HG03135 (cell line): Measurements from ENCODE around the gene ANKRD37.
"Not testable (repeated sequence)": the region's sequence is repeated elsewhere in the genome, so short reads cannot be mapped to it uniquely, and the experiment has no call there.

Experiments used
- ATAC-seq: cut with Tn5 transposase; IDR thresholded peaks from one replicate; pipeline ENCODE4 v1.9.1; 2021; ENCODE audit warnings: mild to moderate bottlenecking, moderate library complexity; ENCODE audit not compliant: unreplicated experiment

The ANKRD37 gene, protein sequence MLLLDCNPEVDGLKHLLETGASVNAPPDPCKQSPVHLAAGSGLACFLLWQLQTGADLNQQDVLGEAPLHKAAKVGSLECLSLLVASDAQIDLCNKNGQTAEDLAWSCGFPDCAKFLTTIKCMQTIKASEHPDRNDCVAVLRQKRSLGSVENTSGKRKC

DNA sequence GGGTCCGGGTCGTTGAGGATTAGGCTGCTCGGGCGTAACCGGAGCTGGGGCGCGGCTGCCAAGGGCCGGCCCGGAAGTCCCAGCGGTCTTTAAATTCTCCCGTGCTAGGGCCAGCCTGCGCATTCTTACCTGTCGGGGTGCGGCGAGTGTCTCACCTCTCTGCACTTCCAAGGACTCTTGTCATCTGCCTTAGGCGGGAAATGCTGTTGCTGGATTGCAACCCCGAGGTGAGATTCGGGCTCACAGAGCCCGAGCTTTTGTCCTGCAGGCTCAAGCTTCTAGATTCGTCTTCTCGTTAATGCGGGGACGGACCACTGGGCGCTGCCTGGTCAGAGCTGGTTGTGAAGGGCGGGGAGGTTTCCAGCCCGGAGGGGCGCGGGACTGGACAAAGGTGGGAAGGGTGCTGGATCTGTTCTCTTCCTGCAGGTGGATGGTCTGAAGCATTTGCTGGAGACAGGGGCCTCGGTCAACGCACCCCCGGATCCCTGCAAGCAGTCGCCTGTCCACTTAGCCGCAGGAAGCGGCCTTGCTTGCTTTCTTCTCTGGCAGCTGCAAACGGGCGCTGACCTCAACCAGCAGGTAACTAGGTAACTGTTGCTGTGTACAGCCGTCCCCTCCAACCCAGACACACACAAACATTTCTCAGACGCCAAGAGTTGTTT, at the start of gene ANKRD37:
ANKRD37 (plus strand) TSS at position 118 of the 662 bp plus-strand sequence; CDS start at position 201, 83 bp downstream.
- no peak for ATAC-seq

DNA sequence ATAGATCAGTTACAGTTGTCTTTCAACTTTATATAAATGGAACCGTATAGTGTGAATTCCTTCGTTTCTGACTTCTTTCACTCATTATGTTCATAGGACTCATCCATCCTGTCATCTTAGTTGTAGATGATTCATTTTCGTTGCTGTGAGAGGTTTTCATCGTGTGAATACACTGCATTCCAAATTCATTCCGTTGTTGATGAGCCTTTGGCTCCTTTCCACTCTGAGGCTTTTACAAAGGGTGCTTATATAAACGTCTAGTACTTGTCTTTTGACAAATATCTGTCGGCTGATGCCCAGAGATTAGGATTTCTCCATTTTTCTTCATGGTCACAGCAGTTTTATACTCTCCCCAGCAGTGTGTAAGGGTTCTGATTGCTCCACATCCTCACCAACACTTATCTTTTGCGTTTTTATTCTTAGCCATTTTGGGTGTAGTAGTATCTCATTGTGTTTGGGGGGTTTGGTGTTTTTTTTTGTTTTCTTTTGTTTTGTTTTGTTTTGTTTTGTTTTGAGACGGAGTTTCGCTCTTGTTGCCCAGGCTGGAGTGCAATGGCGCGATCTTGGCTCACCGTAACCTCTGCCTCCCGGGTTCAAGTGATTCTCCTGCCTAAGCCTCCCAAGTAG, 49.6 kb upstream of the ANKRD37 start:
- no peak for ATAC-seq

DNA sequence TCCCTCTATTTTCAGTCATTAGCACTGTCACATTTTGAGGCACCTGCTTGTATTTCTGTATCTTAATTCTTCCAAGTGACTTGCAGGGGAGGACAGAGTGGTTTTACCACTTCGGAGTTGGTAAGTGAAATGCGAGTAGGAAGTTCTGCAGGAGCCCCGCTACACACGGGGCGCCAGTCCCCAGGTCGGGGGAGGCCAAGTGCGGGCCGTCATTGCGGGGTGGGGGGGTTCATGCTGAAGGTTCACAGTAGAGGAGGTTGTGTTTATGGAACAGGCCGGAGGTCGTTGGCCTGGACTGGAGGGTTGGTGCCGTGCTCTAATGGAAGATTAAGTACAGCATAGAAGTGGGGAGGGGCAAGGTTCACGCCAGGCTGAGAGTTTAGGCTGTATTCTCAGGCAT, 45.0 kb upstream of the ANKRD37 start:
- ATAC-seq, result no peak

DNA sequence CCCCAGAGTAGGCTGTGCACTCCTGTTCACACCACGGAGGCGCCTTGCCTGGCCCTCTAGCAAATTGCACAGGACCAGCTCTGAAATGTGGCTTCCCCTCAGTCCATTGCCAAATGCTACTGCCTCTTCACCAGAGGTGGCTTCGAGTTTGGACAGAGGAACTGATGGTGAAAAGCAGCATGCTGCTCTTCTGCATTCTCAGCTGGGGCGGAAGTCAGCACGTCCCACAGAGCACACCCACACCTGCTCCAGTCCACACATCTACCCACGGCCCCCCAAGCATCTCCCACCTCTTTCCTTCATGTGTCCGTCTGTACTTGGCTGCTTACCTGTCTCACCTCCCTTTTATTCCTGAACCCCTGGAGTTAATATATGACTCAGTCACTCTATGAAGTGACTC, 44.4 kb upstream of the ANKRD37 start:
- ATAC-seq, result no peak

DNA sequence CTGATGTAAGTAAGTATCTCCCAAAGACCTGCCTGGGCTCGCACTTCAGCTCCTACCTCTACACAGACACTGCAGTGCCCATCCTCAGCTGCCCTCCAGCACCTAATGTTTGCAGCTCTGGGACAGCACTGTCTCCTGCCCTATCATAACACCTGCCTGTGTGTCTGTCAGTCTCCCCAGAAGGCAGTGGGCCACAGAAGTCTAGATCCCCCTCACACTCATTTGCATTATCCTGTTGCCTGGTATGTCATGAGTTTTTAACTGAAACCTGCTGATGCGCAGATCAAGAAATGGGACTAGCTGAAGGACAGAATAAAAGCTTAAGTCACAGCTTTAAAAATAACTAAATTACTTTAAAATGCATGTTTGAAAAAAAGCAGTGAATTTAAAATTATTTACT, 43.9 kb upstream of the ANKRD37 start:
- no peak for ATAC-seq

DNA sequence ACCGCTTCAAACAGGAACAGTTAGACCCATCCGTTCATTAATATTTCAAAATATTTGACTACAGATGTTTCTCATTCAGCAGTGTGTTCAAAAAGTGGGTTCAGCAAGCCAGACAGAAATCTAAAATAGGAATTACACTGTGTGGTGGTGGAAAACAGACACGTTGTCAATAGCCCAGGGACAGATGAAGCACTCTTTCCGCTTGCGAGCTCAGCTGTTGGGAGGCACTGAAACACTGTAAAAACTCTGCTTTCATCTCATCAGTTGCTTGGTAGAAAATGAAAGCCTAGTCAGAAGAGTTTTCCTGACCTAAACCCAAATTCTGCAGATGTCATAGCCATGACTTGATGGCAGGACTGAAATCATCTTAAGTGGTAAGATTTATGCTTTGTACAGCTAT, 39.4 kb upstream of the ANKRD37 start:
- no peak for ATAC-seq

DNA sequence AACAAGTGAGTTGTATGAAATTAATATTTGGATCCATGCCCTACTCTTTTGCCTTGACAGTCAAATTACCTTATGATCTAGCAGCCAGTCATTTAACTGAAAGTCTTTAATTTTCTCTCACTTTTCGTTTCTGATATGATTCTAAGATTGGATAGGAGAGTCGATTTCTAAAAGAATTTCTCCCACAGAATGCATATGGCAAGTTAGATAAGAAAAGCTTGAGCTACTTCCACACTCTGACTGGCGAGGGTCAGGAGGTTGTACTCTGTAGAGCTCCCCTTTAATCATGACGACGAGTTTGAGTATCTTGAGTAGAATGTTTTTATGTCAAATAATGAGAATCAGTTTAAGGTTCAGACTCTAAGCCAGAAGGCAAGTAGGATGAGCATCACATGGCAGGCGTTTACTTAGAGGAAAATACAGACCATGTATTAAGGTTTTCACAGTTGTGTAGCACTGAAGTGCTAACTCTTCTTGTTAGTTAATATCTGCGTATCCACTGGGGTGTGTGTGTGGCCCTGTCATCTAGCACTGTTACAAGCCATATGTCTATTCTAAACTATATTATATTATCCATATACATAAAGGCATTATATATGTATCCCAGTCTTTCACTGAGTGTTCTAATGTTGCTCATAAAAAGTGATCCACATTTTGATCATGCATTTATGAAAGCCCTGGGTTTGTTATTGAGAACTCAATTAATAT, 38.8 kb upstream of the ANKRD37 start:
- ATAC-seq, result no peak

DNA sequence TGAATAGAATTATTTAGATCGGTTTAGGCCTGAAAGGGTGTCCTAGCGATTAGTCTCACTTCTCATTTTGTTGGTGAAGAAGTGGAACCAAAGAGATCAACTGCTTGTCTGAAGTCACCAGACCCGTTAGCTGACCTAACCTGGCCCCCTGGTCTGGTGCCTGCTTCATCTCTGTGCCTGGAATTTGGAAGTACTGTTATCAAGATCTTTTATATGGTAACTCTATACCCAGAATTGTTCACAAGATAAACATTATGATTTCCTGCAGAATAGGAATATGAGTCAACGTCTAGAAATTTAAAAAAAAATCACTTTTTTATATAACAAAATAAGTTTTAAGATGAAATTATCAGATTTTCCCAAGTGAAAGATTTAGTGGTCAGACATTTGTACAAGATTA, 38.1 kb upstream of the ANKRD37 start:
- ATAC-seq, result no peak

DNA sequence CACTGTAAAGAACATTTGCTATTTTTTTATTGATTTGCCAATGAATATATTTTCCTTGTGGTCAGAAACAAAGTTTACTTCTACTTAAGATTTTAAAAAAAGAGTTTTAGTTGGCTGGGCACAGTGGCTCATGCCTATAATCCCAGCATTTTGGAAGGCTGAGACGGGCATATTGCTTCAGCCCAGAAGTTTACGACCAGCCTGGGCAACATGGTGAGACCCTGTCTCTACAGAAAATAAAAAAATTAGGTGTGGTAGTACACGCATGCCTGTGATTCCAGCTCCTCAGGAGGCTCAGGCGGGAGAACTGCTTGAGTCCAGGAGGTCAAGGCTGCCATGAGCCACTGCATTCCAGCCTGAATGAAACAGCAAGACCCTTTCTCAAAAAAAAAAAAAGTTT, 37.7 kb upstream of the ANKRD37 start:
- no peak for ATAC-seq

DNA sequence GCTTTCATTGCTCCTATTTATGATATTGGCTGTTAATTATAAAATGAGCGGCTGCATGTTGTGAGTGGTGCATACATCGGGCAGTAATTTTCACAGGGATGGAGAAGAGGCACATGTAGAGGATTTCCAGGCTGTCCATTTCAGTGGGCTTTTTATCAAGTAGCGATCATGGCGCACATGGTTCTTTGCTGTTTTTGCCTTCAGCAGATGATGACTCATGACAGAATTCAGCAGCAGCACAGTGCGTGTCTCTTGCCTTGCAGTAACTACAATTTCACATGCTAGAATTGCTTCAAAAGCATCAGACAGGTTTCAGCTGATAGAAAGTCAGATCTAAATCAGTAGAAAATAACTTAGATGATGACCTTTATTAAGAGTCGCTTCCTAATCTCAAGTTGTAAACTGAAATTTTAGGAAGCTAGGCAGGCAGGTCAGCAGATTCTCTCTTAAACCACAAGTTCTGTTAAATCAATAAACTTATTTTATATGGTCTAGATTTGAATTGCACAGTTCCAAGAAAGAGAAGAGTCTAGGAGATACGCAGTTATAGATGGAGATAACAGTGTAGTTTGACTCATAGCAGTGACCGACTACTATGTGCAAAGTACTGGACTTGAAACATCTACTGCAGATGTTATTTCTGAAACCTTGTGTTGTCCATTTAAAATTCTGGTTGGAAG, 36.7 kb upstream of the ANKRD37 start:
- no peak for ATAC-seq

DNA sequence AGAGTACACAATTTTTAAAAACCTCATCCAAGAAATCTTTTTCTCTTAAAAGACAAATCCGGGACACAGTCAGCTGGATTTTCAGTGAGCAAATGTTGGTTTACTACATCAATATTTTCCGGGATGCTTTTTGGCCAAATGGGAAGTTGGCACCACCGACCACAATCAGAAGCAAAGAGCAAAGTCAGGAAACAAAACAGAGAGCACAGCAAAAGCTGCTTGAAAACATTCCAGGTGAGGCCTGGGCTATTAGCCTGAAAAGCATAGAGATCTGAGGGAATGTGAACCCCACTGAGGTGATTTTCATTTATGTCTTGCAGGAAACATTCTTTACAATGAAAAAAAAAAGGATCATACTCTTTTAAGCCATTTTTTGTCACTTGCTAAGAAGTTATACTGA, 34.8 kb upstream of the ANKRD37 start:
- no peak for ATAC-seq

DNA sequence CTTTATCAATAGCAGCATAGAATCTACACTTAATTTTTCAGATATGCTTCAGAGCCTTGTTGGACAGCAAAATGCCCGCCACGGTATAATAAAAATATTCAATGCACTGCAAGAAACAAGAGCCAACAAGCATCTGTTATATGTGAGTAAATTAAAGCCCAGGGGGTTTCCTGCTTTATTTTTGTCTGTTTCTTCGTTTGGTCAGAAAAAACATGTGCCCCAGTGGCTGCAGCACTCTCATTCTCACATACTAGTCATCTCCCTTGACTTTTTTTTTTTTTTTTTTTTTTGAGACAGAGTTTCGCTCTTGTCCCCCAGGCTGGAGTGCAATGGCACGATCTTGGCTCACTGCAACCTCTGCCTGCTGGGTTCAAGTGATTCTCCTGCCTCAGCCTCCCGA, 34.1 kb upstream of the ANKRD37 start:
- ATAC-seq, result not testable (repeated sequence)

DNA sequence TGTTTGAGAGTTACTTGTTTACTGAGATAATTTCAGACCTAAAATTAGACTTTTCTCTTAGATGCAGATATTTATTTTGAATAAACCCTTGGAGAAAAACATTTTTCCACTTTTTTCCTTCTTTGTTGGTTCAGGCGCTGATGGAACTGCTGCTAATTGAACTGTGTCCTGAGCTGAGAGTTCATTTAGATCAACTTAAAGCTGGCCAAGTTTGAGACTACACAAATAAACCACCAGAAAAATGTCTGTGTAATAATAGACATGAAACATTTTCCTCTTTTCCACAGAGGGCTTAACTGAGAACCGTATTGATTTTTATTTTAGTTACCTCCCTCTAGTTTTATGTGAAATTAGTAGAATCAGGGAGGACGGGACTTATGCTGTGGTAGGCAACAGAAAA, 33.4 kb upstream of the ANKRD37 start:
- ATAC-seq, result no peak

DNA sequence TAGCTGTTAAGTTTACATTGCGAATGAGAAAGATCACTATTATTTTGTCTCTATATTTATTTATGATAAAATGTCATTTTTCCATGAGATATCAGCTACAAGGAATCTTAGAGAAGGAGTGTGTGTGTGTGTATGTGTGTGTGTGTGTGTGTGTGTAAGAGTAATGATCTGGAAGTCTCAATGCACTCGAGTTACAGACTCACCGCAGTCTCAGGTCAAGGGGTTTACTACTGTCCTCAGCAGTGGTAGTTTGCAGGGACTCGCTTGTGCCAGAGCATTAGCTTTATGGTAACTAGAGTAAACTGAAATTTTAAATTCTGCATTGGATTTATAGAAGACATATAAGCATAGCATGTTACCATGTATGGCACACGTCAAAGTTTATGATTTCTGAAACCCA, 31.8 kb upstream of the ANKRD37 start:
- ATAC-seq, result no peak

DNA sequence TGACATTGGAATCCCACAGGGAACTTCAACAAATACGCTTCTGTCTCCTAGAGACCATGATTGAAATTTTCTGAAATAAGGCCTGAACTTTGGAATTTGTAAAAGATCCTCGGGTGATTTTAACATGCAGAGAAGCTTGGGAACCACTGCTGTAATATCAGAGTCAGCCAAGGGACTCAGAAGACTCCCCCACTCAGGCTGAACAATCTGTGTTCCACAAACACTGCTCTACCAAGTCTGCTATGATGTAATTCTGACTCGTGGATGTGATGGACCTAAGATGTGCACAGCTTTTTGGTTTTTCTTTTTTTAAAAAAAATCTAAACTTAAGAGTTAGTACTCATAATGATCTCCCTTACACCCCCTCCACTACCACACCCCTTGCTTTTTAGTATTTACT, 26.9 kb upstream of the ANKRD37 start:
- ATAC-seq, result no peak

DNA sequence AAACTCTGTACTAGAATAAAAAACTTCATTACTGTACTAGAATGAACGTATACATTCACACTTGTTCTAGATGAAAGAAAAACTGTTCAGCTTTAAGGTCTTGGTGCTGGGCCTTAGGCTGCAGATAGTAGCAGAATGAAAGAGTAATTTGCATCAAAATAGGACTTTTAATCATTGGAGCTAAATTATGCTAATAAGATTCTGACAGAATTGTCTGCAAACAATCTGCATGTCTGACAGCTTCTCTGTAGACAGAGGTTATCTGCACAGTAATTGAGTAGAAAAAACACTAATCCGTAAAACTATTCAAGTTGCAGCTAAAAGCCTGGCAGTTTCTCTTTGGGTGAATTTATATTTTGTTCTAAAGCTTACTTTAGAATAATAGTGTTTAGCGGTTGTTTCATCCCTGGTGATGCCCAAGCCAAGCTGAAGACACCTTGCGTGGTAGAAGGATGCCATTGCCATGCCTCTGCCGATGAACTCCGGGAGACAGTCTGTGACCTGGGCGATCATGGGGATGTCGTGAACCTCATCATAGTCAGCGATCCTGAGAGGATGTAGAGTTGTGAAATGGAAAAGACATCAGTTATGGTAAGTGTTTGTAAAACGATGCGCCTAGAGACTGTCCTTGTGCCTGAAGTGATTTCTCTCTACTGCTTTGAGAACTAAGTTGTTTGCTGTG, 26.2 kb upstream of the ANKRD37 start:
- no peak for ATAC-seq

DNA sequence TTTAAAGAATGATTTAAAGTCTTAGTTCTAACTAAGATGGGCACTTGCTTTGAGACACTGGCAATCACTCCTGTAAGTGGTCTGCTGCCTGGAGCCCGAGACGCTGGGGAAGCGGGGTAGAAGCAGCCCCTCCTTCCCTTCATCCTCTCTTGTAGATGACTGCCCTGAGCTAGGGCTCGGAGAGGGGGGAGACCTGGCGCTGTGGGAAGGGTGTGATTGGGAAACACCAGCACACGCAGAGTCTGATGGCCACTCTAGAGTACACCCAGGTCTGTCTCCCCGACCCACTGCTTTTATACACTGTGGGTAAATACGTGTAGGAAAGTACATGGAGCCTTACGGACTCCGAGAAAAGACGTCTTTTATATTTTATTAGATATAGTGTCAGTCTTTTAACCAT, 24.9 kb upstream of the ANKRD37 start:
- no peak for ATAC-seq

DNA sequence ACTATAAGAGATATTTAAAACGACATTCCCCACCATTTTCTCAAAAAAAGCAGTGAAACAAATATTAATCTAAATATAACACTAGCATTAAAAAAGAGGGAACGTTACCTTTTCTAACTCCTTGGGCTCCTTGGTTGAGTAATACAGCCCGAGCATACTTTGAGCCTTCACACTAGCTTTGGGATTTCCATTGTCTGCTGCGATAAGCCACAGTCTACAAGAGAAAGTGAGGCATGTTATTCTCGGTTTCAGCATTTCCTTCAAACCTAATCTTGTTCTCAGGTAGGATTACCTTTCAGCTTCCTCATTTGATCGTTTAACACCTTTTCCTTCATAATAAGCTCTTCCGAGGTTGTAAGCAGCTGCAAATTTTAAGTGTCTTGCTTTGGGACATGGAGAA, 22.6 kb upstream of the ANKRD37 start:
- ATAC-seq, result no peak

DNA sequence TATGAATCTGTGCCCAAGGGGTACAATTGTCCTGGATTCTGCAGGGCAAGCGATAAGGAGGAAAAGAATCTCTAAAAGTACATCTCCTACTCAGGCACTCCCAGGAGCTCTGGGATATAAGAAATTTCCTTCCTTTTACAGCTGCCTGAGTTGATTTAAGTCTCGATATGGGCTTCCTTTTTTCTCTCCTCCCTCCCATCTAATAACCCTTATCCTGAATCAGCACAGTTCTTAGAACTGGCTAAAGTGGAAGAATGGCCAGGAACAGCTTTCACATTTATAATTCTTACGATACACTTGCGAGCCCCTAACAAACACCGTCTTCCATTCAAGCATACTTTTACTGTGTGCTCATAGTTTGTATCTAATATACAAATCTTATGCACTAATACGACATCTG, 22.1 kb upstream of the ANKRD37 start:
- no peak for ATAC-seq

DNA sequence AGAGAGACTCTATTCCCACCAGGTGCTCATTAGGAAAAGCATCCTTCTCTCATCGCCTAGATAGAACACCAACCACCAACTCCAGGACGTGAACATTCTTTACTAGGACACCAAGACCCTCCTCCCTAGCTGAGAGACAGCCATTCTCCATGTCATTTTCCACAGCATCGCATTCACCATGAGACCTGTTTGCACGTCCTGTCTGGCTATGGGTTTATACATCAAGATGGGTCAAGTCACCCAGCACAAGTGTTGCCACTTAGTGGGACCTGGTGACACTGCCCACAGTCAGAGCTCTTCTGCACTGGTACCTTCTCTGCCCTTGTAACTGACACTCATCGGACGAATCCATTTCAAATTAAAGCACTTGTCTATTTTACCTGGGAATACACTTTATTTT, 18.4 kb upstream of the ANKRD37 start:
- ATAC-seq, result no peak
